ENCODE measurements around the gene MPPED2. TPM values are rescaled to one million over a fixed set of nuclear protein-coding genes. Genes with fewer than 3 reads are reported as not detected.

Gene MPPED2
- total and polyA plus RNA-seq, 4 donors = 7.1 to 20.4 (median 7.9) TPM

DNA sequence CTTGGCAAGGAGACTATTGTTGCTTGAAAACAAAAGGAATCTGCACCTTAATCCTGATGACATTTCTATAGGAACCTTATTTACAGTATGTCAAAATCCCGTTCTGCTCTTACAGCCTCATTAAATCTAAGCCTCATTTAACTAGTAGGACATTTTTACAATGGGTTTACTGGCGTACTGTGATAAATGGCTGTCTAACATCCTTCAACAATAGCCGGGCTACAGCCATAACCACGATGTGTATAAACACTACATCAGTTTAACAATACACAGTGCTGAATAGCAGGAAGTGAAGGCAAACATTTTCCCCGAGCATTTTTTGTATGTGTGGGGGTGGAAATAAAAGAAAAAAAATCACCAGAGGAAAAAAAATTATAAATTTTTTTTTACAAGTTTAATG is 132.0 kb downstream of the MPPED2 start:
- 45 to 55% methylated on average over 5 of the region's 5 CpGs for WGBS, 2 donors
- Histone ChIP-seq H3K36me3 (ENCODE audit: control insufficient read depth in 1 of 2, insufficient read depth in 2 of 2, low read length in 1 of 2) (no peaks in the 10 kb centered on the region), H3K9me3 (ENCODE audit: control insufficient read depth, low read length) (no peaks in the 10 kb centered on the region), H3K4me1 (ENCODE audit: control insufficient read depth in 1 of 2, insufficient read depth in 2 of 2, low read length in 2 of 2) (peaks cover 5 to 8% of the 10 kb centered on the region in 2 donors), H3K4me3 (ENCODE audit: low read length in 2 of 2) (no peak overlapping the region), H3K27ac (ENCODE audit: low read depth in 1 of 2, low read length in 2 of 2) (no peak overlapping the region), H3K27me3 (ENCODE audit: control insufficient read depth in 1 of 2, insufficient read depth in 2 of 2, low read length in 1 of 2) (no peaks in the 10 kb centered on the region)
- no peak for DNase-seq
- intact Hi-C loops (cut with DNase I) = no loop called here
- ATAC-seq (ENCODE audit: low FRiP score) = no peak

DNA sequence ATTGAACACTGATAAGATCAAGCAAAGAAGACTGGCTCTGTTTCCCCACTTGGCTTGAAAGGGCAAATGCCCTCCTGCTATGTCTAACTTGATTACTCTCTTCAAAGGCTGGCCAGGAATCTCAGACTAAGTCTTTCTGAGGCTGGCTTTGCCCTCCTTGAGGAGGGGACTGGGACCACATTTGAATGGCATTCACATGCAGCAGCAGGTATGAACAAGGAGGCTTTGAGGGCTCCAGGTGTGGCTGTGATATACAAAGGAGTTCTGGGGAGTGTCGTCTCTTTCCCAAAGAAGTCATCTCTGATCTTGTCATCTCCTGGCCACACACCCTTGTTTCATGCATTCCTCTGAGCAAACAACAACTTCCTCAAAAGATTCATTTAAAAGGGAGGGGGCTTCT is 132.4 kb downstream of the MPPED2 start:
- no peak for ATAC-seq (ENCODE audit: low FRiP score)
- WGBS, 2 donors = 99 to 100% methylated on average over 1 of the region's 1 CpG
- Histone ChIP-seq H3K27me3 (ENCODE audit: control insufficient read depth in 1 of 2, insufficient read depth in 2 of 2, low read length in 1 of 2) (no peaks in the 10 kb centered on the region), H3K36me3 (ENCODE audit: control insufficient read depth in 1 of 2, insufficient read depth in 2 of 2, low read length in 1 of 2) (no peaks in the 10 kb centered on the region), H3K4me1 (ENCODE audit: control insufficient read depth in 1 of 2, insufficient read depth in 2 of 2, low read length in 2 of 2) (peaks cover 5 to 8% of the 10 kb centered on the region in 2 donors), H3K9me3 (ENCODE audit: control insufficient read depth, low read length) (no peaks in the 10 kb centered on the region), H3K4me3 (ENCODE audit: low read length in 2 of 2) (no peak overlapping the region), H3K27ac (ENCODE audit: low read depth in 1 of 2, low read length in 2 of 2) (peak overlapping the region in 1 of 2 donors; percentile 36)
- intact Hi-C loops (cut with DNase I) = no loop called here
- DNase-seq = no peak

DNA sequence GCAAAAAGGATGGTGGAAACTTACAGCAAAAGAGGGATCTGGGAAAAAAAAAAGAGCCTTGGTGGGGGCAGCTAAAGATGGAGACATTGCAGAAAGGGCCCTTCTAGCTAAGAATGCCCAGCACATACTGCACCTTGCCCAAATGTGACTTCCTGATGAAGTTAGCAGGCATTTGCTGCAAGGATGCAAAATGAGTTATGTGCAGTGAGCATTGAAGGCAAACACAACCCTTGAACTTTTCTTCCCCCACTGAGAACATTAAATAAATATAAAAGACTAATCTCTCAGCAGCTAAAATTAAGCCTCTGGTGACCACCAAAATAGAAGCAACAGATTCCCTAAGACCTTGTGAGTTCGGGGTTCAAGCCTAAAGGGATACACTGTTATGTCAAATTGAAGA is 133.3 kb downstream of the MPPED2 start:
- WGBS, 2 donors = 41 to 45% methylated on average over 1 of the region's 1 CpG
- Histone ChIP-seq H3K9me3 (ENCODE audit: control insufficient read depth, low read length) (no peaks in the 10 kb centered on the region), H3K27ac (ENCODE audit: low read depth in 1 of 2, low read length in 2 of 2) (no peak overlapping the region), H3K4me3 (ENCODE audit: low read length in 2 of 2) (no peak overlapping the region), H3K27me3 (ENCODE audit: control insufficient read depth in 1 of 2, insufficient read depth in 2 of 2, low read length in 1 of 2) (no peaks in the 10 kb centered on the region), H3K4me1 (ENCODE audit: control insufficient read depth in 1 of 2, insufficient read depth in 2 of 2, low read length in 2 of 2) (peaks cover 5 to 7% of the 10 kb centered on the region in 2 donors), H3K36me3 (ENCODE audit: control insufficient read depth in 1 of 2, insufficient read depth in 2 of 2, low read length in 1 of 2) (no peaks in the 10 kb centered on the region)
- ATAC-seq (ENCODE audit: low FRiP score) = no peak
- intact Hi-C loops (cut with DNase I) = no loop called here
- DNase-seq = no peak

DNA sequence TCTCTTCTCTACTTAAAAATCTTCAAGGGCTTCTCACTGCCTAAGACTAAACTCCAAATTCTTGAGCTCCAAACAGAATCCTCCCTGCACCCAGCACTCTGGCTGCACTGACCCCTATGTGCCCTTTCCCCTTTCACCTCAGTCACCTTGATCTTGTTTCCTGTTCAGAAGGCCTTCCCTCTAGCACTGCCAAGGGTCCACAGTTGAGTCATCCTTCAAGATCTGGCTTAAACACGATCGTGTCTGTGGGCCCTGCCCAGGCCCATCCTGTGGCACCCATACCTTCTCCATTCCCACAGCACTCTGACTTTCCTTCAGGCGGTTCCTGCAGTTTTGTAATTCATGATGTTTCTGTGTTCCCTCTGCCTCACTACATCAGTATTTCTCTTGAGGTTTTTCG is 134.0 kb downstream of the MPPED2 start:
- no peaks in the 10 kb centered on the region for H3K27me3 ChIP-seq (ENCODE audit: control insufficient read depth in 1 of 2, insufficient read depth in 2 of 2, low read length in 1 of 2)
- no peak overlapping the region for H3K4me3 ChIP-seq (ENCODE audit: low read length in 2 of 2)
- DNase-seq = no peak
- 49 to 53% methylated on average over 4 of the region's 4 CpGs for WGBS, 2 donors
- intact Hi-C loops (cut with DNase I) = no loop called here
- no peaks in the 10 kb centered on the region for H3K36me3 ChIP-seq (ENCODE audit: control insufficient read depth in 1 of 2, insufficient read depth in 2 of 2, low read length in 1 of 2)
- no peak for ATAC-seq (ENCODE audit: low FRiP score)
- peaks cover 5% of the 10 kb centered on the region in 2 donors for H3K4me1 ChIP-seq (ENCODE audit: control insufficient read depth in 1 of 2, insufficient read depth in 2 of 2, low read length in 2 of 2)
- no peaks in the 10 kb centered on the region for H3K9me3 ChIP-seq (ENCODE audit: control insufficient read depth, low read length)
- no peak overlapping the region for H3K27ac ChIP-seq (ENCODE audit: low read depth in 1 of 2, low read length in 2 of 2)

DNA sequence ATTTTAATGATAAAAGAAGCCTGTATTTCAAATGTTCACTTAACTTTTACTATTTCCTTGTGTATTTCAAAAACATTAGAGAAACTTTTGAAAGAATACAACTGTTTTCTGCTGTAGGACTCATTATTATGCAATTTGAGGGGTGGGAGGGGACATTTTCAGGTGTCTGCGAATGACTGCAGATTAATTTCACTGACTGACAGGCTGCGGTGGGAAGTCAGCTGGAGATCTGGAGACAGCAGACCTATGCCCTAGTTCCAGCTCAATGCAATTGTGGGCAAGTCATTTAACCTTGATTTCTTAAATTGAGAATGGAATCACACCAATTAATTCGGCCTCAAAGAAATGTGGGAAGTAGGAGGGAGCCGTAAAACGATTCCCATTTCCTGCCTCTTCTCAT is 134.5 kb downstream of the MPPED2 start:
- no peak overlapping the region for H3K27ac ChIP-seq (ENCODE audit: low read depth in 1 of 2, low read length in 2 of 2)
- no peak for DNase-seq
- H3K9me3 ChIP-seq (ENCODE audit: control insufficient read depth, low read length) = no peaks in the 10 kb centered on the region
- H3K4me1 ChIP-seq (ENCODE audit: control insufficient read depth in 1 of 2, insufficient read depth in 2 of 2, low read length in 2 of 2) = peaks cover 5% of the 10 kb centered on the region in 2 donors
- no peaks in the 10 kb centered on the region for H3K36me3 ChIP-seq (ENCODE audit: control insufficient read depth in 1 of 2, insufficient read depth in 2 of 2, low read length in 1 of 2)
- H3K27me3 ChIP-seq (ENCODE audit: control insufficient read depth in 1 of 2, insufficient read depth in 2 of 2, low read length in 1 of 2) = no peaks in the 10 kb centered on the region
- WGBS, 2 donors = 77 to 85% methylated on average over 5 of the region's 5 CpGs
- intact Hi-C loops (cut with DNase I) = no loop called here
- no peak for ATAC-seq (ENCODE audit: low FRiP score)
- no peak overlapping the region for H3K4me3 ChIP-seq (ENCODE audit: low read length in 2 of 2)

DNA sequence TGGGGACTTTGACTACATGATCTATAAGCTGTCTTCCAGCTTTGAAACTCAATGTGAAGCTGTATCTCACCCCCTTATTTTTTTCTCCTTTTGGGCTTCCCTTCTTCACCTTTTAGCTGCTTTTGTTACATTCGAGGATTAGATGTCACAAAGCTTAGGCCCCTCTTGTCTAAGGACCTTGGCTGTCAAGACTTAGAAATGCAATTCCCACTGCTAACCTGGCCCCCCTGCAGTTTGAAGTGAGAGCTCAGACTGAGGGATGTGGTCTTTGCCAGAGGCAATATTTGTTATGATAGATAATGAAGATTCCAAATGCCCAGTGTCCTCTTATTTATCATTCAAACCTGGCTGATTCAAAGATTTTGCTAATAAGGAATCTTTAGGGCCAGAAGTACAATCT is 135.0 kb downstream of the MPPED2 start:
- DNase-seq (no peak), ATAC-seq (ENCODE audit: low FRiP score) (no peak)
- WGBS, 2 donors = 60 to 70% methylated on average over 1 of the region's 1 CpG

DNA sequence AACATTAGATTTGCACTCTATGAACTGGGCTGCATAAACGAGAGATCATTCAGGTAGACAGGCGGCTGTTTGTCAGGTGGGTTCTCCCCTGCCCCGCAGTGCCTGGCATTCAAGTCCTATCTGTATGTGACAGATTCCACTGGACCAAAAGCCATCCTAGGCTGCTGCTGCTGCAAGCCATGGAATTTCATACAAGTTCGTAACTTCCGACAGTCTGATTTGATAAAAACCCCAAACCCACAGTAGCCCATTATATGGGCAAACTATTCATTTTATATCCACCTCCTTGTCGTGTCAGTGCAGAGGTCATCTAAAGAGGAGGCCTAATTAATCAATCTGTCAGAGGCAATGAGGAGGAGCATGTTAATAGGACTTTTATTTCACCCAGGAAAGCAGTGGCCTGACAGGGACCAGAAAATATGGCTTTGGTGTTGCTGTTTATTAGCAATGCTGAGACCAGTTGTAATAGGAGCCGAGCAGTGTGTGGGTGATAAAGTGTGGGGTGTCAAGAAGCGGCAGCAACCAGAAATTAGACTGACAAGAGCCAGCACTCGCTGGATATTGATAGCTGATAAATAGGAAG is 139.0 kb downstream of the MPPED2 start:
- intact Hi-C loops (cut with DNase I) = no loop called here
- H3K9me3 ChIP-seq (ENCODE audit: control insufficient read depth, low read length) = no peaks in the 10 kb centered on the region
- 85% methylated on average over 9 of the region's 9 CpGs for WGBS, 2 donors
- H3K4me1 ChIP-seq (ENCODE audit: control insufficient read depth in 1 of 2, insufficient read depth in 2 of 2, low read length in 2 of 2) = peaks cover 4 to 7% of the 10 kb centered on the region in 2 donors
- ATAC-seq (ENCODE audit: low FRiP score) (no peak), DNase-seq (no peak)
- no peaks in the 10 kb centered on the region for H3K36me3 ChIP-seq (ENCODE audit: control insufficient read depth in 1 of 2, insufficient read depth in 2 of 2, low read length in 1 of 2)
- no peak overlapping the region for H3K27ac ChIP-seq (ENCODE audit: low read depth in 1 of 2, low read length in 2 of 2)
- H3K4me3 ChIP-seq (ENCODE audit: low read length in 2 of 2) = no peak overlapping the region
- no peaks in the 10 kb centered on the region for H3K27me3 ChIP-seq (ENCODE audit: control insufficient read depth in 1 of 2, insufficient read depth in 2 of 2, low read length in 1 of 2)

More for the DNA sequence above, 135.0 kb downstream of the MPPED2 start:
- Histone ChIP-seq H3K36me3 (ENCODE audit: control insufficient read depth in 1 of 2, insufficient read depth in 2 of 2, low read length in 1 of 2) (no peaks in the 10 kb centered on the region), H3K4me1 (ENCODE audit: control insufficient read depth in 1 of 2, insufficient read depth in 2 of 2, low read length in 2 of 2) (peaks cover 6 to 7% of the 10 kb centered on the region in 2 donors), H3K4me3 (ENCODE audit: low read length in 2 of 2) (no peak overlapping the region), H3K9me3 (ENCODE audit: control insufficient read depth, low read length) (no peaks in the 10 kb centered on the region), H3K27me3 (ENCODE audit: control insufficient read depth in 1 of 2, insufficient read depth in 2 of 2, low read length in 1 of 2) (no peaks in the 10 kb centered on the region), H3K27ac (ENCODE audit: low read depth in 1 of 2, low read length in 2 of 2) (no peak overlapping the region)
- intact Hi-C loops (cut with DNase I) = no loop called here

DNA sequence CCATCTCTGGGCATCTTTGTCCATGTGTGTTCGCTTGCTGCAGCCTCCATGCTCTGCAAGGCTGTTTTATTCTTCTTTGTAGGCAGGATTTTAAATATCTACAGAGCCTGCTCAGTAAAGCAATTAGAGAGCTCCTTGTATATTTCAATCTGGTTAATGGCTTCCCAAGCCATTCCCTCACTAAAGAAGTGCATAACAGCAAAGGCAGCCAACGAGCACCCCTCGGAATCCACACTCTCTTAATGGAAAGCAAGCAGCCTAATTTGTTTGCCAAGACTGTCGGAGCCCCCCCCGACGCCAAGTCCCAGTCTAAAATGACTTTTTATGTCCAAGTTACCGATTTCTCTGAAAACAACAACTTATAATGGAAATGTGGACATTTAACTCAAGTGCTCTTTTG is 139.6 kb downstream of the MPPED2 start:
- DNase-seq (no peak), ATAC-seq (ENCODE audit: low FRiP score) (no peak)
- H3K27ac ChIP-seq (ENCODE audit: low read depth in 1 of 2, low read length in 2 of 2) = peak overlapping the region in 1 of 2 donors; percentile 27
- H3K9me3 ChIP-seq (ENCODE audit: control insufficient read depth, low read length) = no peaks in the 10 kb centered on the region
- peaks cover 4 to 7% of the 10 kb centered on the region in 2 donors for H3K4me1 ChIP-seq (ENCODE audit: control insufficient read depth in 1 of 2, insufficient read depth in 2 of 2, low read length in 2 of 2)
- 11 to 23% methylated on average over 7 of the region's 7 CpGs for WGBS, 2 donors
- H3K4me3 ChIP-seq (ENCODE audit: low read length in 2 of 2) = no peak overlapping the region
- intact Hi-C loops (cut with DNase I) = no loop called here
- H3K27me3 ChIP-seq (ENCODE audit: control insufficient read depth in 1 of 2, insufficient read depth in 2 of 2, low read length in 1 of 2) = no peaks in the 10 kb centered on the region
- no peaks in the 10 kb centered on the region for H3K36me3 ChIP-seq (ENCODE audit: control insufficient read depth in 1 of 2, insufficient read depth in 2 of 2, low read length in 1 of 2)

DNA sequence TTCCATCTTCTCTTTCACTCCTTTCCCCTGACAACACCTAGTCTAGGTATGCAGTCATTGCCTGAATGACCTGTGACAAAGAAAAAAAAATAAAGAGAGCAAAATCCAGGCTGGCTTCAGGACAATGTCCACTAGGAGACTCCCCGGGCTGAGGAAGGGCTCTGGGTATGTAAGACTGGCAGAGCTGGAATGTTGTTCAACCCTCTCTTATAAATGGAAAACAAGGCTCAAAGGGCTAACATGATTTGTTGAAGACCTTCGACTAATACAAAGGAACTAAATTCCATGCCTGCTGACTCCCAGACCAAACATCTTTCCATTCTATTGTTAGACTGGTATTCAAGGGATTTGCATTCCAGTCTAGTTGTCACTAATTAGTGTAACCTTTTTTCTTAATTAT is 141.1 kb downstream of the MPPED2 start:
- no peaks in the 10 kb centered on the region for H3K9me3 ChIP-seq (ENCODE audit: control insufficient read depth, low read length)
- H3K4me1 ChIP-seq (ENCODE audit: control insufficient read depth in 1 of 2, insufficient read depth in 2 of 2, low read length in 2 of 2) = peaks cover 6 to 10% of the 10 kb centered on the region in 2 donors
- intact Hi-C loops (cut with DNase I) = no loop called here
- peak overlapping the region in 1 of 2 donors; percentile 24 for H3K27ac ChIP-seq (ENCODE audit: low read depth in 1 of 2, low read length in 2 of 2)
- WGBS, 2 donors = 24 to 27% methylated on average over 2 of the region's 2 CpGs
- DNase-seq (no peak), ATAC-seq (ENCODE audit: low FRiP score) (no peak)
- no peaks in the 10 kb centered on the region for H3K27me3 ChIP-seq (ENCODE audit: control insufficient read depth in 1 of 2, insufficient read depth in 2 of 2, low read length in 1 of 2)
- H3K36me3 ChIP-seq (ENCODE audit: control insufficient read depth in 1 of 2, insufficient read depth in 2 of 2, low read length in 1 of 2) = no peaks in the 10 kb centered on the region
- H3K4me3 ChIP-seq (ENCODE audit: low read length in 2 of 2) = no peak overlapping the region

Data from aorta (tissue), 5 donors.